Measurements from ENCODE around the gene ACACA. TPM values are rescaled to one million over a fixed set of nuclear protein-coding genes. Genes with fewer than 3 reads are reported as not detected.
"Not testable (repeated sequence)": the region's sequence is repeated elsewhere in the genome, so short reads cannot be mapped to it uniquely, and the experiment has no call there.

Gene ACACA
- total RNA-seq, 1 experiment from 2014 or later: 33.7 TPM

GRCh38 chr17:37177254-37177870 lies 229.3 kb downstream of the ACACA start:
- no peak for DNase-seq (ENCODE audit: low read depth)

DNA sequence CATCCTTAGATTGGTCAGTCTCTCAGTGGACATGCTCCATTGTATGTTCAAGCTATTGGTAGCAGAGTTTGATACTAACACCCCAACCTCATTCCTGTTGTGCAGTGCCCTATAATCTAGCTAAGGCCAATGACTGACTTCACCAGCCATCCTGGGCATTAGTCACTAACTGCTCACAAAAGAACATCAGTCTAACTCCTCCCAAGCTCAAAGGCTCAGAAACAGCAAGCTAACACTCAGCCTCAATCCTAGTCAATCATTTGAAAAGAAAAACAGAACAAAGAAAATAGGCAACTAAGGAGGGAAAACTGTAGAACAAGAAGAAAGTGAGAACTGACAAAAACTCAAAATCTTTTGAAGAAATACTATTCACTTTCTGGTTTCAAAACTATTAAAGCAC lies 229.9 kb downstream of the ACACA start:
- peak; percentile 9 for DNase-seq (ENCODE audit: low read depth)

- no peak for DNase-seq (ENCODE audit: low read depth)
Measured at GRCh38 chr17:37174205-37174604, 232.4 kb downstream of the ACACA start.

GRCh38 chr17:37170881-37171425 lies 235.7 kb downstream of the ACACA start:
- DNase-seq (ENCODE audit: low read depth): no peak

GRCh38 chr17:37168731-37169353 lies 237.8 kb downstream of the ACACA start:
- no peak for DNase-seq (ENCODE audit: low read depth)

DNA sequence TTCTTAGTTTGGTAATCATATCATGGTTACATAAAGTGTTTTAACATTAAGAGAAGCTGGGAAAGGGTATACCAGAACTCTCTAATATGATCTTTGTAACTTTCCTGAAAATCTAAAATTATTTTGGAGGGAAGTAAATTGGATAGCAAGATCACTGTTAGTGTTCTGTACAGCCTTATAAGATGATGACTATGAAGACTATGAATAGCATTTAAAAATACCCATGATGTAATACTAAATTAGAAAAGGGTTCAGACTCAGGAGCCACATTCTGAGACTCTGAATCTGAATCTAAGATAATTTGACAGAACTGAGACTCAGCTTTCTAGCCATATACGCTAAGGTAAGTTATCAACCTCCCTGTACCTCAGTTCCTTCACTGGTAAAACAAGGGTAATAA lies 238.9 kb downstream of the ACACA start:
- DNase-seq (ENCODE audit: low read depth): no peak

DNA sequence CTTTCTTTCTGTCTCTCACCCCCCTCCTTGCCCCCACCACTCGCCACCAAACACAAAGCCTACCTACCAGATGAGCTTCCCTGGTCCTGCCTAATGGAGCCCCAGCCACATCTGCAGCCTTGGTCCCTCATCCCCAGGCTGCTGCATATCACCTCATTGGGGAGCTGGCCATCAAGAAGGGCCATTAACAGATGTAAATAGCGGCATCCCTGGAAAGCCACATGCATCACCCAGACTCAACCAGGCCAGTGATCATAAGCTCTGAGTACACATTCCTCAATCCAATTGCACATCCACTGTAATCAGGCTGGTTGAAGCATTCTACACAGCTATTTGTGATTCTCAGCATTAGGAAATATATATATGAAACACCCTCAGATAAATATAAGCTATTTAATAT lies 242.6 kb downstream of the ACACA start:
- DNase-seq (ENCODE audit: low read depth): no peak

DNA sequence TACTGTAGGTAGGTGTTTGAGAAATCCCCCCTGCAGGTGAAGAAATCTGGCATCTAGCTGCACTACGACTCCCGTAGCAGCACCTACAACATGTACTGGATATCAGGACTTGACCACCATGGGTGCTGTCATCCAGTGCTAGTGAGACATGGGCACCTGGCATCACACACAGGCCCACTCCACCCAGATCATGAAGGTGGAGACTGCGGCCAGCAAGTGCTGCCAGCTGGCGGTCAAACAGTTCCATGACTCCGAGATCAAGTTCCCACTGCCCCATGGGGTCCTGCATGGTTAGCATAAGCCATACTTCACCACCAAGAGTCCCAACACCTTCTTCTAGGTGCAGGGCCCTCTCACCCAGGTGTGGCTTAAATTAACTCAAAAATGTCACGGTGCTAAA lies 243.8 kb downstream of the ACACA start:
- DNase-seq (ENCODE audit: low read depth): no peak

- peak; percentile 16 for DNase-seq (ENCODE audit: low read depth)
Measured at GRCh38 chr17:37160944-37161343, 245.7 kb downstream of the ACACA start.

DNA sequence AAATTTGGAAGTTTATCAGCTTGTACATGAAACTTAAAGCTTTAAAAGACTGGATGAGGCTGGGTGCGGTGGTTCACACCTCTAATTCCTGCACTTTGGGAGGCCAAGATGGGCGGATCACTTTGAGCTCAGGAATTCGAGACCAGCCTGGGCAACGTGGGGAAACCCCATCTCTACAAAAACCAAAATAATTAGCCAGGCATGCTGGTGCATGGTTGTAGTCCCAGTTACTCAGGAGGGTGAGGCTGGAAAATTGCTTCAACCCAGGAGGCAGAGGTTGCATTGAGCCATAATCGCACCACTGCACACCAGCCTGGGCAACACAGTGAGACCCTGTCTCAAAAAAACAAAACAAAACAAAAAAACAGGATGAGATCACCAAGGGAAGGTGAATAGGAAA lies 248.3 kb downstream of the ACACA start:
- no peak for DNase-seq (ENCODE audit: low read depth)

- no peak for DNase-seq (ENCODE audit: low read depth)
Measured at GRCh38 chr17:37148156-37148555, 258.5 kb downstream of the ACACA start.

DNA sequence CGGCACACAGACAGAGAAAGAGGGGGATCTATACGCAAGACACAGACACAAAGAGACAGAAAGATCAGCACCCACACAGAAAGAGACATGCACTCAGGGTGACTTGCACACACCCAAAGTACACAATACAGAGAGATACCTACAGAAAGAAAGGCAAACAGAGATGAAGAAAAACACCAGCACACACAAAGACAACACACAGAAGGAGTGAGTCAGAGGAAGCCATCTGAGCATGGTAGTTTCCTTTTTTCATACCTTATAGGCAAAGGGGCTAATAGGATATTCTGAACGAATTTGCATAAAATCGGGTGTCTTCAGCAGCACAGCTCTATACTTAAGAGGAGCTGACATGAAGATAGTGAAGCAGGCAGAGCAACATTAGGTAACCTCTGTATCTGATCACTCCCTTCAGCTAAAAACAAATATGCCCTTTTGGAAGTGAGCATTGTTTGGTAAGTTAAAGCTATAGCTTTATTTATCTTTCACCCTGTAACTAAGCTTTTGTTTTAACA lies 259.3 kb downstream of the ACACA start:
- no peak for DNase-seq (ENCODE audit: low read depth)

- no peak for DNase-seq (ENCODE audit: low read depth)
Measured at GRCh38 chr17:37146086-37147064, 260.3 kb downstream of the ACACA start.

DNA sequence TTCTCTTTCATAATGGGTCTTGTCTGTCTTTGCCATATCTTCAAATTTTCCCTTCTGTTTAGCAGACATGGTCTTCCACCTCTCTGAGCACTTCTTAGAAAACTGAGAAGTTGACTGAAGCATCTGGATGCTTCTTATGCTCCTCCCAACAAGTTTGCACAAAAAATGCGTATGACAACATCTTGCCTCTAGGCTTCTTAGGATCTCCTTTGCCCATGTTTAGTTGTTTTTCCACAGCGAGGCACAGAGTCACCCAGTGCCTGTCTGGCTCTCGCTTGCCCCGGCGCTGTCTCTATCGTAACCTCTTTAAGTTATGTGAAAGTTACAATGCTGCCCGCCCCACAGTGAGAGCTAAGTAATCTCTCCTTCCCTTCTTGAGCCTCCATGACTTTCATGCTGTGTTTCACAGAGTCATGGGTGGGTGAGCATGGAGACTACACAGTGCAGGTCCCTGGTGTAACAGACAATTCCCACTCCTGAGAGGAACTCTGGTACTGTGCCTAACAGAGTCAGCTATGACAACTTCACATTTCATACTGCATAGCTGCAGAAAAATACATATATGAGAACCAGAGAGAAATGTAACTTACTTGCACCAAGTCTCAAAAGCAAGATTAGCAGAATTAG lies 262.4 kb downstream of the ACACA start:
- no peak for DNase-seq (ENCODE audit: low read depth)

GRCh38 chr17:37143558-37143957 lies 263.1 kb downstream of the ACACA start:
- DNase-seq (ENCODE audit: low read depth): not testable (repeated sequence)

DNA sequence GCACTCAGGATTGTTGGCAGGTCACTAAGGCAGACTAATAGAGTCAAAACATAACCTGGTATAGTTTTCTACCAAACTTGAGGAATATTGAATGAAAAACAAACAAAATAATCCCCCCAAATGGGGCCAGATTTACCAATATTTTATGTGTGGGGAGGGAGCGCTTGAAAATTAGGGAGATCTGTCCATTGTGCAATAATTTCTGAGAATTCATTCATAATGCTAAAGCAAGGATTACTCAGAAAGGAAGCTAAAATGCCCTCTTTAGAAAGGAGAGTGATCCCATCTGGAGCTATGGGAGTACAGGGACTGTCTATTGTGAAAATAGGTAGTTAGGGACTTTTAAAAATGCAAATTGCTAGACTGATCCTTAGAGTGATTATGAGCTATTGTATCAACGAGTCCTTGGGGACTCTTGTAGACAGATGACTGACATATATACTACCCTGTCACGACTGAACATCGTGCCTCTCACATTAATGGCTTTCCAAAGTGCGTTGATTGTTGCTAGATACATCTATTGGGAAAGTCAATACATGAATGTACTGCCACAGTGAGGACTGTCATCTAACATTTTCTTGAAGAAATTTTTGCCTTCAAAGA lies 264.2 kb downstream of the ACACA start:
- DNase-seq (ENCODE audit: low read depth): no peak

- no peak for DNase-seq (ENCODE audit: low read depth)
Measured at GRCh38 chr17:37138571-37139120, 268.0 kb downstream of the ACACA start.

DNA sequence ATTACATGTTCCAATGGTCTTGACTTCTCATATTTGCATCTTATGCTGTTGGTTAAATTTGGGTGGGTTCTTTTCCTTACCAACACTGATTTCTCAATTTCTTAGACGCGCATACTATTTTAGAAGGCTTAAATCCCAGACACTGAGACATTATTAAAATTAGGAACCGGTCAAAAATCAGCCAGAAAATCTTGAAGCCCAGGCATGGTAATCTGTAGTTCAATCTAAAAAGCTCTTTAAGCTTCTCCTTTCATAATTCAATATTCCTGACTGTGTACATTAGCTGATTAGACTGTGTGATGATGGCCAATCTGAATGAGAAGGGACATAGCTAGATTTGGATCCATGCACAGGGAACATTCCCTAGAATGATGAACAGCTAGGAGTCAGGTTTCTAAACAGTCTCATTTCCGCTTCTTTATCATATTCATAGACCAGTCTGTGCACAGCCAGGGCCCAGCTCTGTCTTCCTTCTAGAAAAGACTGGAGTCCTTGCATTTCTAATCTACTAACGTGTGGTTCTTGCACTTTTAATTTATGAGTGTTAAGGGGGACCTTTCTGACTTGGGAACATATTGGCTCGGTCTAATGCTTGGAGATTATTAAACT lies 268.6 kb downstream of the ACACA start:
- DNase-seq (ENCODE audit: low read depth): no peak

DNA sequence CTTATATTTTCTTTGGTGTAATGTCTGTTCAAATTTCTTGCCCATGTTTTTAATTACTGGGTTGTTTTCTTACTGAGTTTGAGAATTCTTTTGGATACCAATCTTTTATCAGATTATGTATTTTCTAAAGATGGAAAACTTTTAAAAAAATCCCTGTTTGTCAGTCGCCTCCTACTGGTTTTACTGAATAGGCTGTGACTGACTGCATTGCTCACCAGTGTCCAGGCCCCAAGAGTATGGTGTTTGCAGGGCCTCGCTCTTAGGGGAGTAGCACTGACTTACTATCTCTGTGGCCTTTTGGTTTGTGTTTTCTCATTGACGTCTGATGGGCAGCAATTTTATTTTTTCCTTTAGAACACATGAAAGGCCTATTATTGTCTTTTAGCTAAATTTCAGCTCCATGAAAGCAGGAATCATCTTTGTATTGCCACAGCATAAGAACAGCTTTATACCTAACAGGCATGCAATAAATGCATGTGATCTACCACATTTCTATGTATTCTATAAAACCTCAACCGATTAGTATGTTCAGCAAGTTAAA lies 269.5 kb downstream of the ACACA start:
- DNase-seq (ENCODE audit: low read depth): no peak

DNA sequence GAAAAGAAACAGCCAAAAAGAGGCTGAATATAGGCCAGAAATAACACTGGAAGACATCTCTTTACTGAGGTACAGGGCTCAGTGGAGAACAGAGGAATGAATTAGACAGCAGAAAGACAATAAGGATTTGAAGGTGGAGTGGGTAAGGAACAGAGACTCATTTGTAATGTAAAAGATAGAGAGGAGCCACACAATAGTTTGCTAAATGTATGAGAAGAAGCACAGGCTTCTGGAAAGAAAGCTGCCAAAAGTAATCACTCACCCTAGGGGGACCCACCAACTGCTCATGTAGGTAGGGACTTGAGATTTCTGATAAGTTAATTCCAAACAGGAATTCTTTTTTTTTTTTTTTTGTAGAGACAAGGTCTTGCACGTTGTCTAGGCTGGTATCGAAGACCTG lies 271.1 kb downstream of the ACACA start:
- no peak for DNase-seq (ENCODE audit: low read depth)

Measured in M059J (cell line).